Common myeloid progenitor, CD34-positive (primary cell): ENCODE data around the gene CHPT1.
"Not testable (repeated sequence)": the region's sequence is repeated elsewhere in the genome, so short reads cannot be mapped to it uniquely, and the experiment has no call there.

Source experiments
- CTCF ChIA-PET: fragments of 350-600 bp; sonication (Branson Sonifier 250); formaldehyde crosslinking; loops from one replicate; lab custom pipeline; 2021; ENCODE audit warnings: antibody characterized with exemption; lab: Charles Lee
- POLR2A ChIA-PET: fragments of 350-600 bp; sonication (Branson Sonifier 250); formaldehyde crosslinking; loops from one replicate; lab custom pipeline; 2021; ENCODE audit warnings: antibody characterized with exemption; lab: Charles Lee
- DNase-seq, 3 donors: peaks; one replicate each; pipeline versions ENCODE4 v3.0.0 to v3.0.0-alpha.2; 2013
- H3K27ac ChIP-seq, 2 experiments: 1 replicate in 1 of 2; 2 replicates in 1 of 2; pipeline ENCODE4 v1.7.0; 2013; ENCODE audit warnings: inconsistent platforms in 2 of 2, low read length in 2 of 2, mild to moderate bottlenecking in 2 of 2, low read depth in 1 of 2, moderate library complexity in 1 of 2; ENCODE audit not compliant: severe bottlenecking in 2 of 2, insufficient read depth in 1 of 2, poor library complexity in 1 of 2
- H3K27me3 ChIP-seq, 5 experiments: replicated peaks in 2 of 5; 1 replicate in 3 of 5; 2 replicates in 2 of 5; pipeline versions ENCODE4 v1.6.1 to v1.7.0; 2013; ENCODE audit warnings: low read length in 4 of 5, mild to moderate bottlenecking in 2 of 5, moderate library complexity in 2 of 5, inconsistent platforms in 1 of 5; ENCODE audit not compliant: insufficient read depth in 5 of 5, control insufficient read depth in 4 of 5
- H3K36me3 ChIP-seq, 4 experiments: 1 replicate in 2 of 4; 2 replicates in 2 of 4; pipeline versions ENCODE4 v1.6.1 to v1.7.0; 2013; ENCODE audit warnings: low read length in 3 of 4, control low read depth in 1 of 4, mild to moderate bottlenecking in 1 of 4; ENCODE audit not compliant: control insufficient read depth in 4 of 4, insufficient read depth in 4 of 4
- H3K4me1 ChIP-seq, 4 experiments: 1 replicate in 3 of 4; 2 replicates in 1 of 4; pipeline versions ENCODE4 v1.6.1 to v1.7.1; 2013; ENCODE audit warnings: low read length in 3 of 4, mild to moderate bottlenecking in 3 of 4, control low read depth in 1 of 4, inconsistent platforms in 1 of 4, moderate library complexity in 1 of 4; ENCODE audit not compliant: control insufficient read depth in 4 of 4, insufficient read depth in 4 of 4; ENCODE audit errors: control extremely low read depth in 1 of 4
- H3K4me3 ChIP-seq, 7 experiments: 1 replicate in 4 of 7; 2 replicates in 3 of 7; pipeline versions ENCODE4 v1.5.1 to v1.7.0; 2013; ENCODE audit warnings: mild to moderate bottlenecking in 7 of 7, low read length in 6 of 7, moderate library complexity in 6 of 7, inconsistent platforms in 2 of 7, low read depth in 2 of 7, control low read depth in 1 of 7; ENCODE audit not compliant: insufficient read depth in 4 of 7, control insufficient read depth in 1 of 7; ENCODE audit errors: extremely low read depth in 1 of 7
- H3K9me3 ChIP-seq, 5 experiments: 1 replicate in 4 of 5; 2 replicates in 1 of 5; pipeline versions ENCODE4 v1.6.1 to v1.7.1; 2013; ENCODE audit warnings: low read length in 4 of 5, mild to moderate bottlenecking in 2 of 5, inconsistent platforms in 1 of 5, low read depth in 1 of 5, moderate library complexity in 1 of 5; ENCODE audit not compliant: control insufficient read depth in 4 of 5, insufficient read depth in 2 of 5; ENCODE audit errors: control extremely low read depth in 1 of 5
- WGBS: methylation state at CpG from one replicate; pipeline ENCODE4 v1.1.5; 2013; ENCODE audit not compliant: insufficient coverage; 5-methylcytosine and 5-hydroxymethylcytosine counted together

CHPT1 gene

DNA sequence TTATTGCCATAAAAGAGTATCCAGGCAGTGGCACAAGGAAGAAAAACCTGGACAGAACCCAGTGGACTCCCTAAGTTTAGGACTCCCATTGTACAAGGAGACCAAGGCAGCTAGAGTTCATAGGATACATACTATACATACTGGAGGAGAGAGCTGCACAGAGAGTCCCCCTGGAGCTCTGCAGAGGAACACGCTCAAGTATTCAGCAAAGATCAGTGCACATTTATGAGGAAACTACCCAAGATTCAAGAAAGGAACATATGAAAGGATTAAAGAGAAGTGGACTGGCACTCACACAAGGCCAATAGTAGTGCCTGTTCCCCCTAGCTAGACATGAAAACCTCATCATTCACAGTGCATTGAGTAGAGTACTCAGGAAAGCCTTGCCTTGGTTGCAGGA, 43.0 kb upstream of the CHPT1 start:
- Histone ChIP-seq H3K36me3 (no peaks in the 10 kb centered on the region), H3K4me1 (no peaks in the 10 kb centered on the region), H3K4me3 (no peak overlapping the region), H3K27me3 (no peaks in the 10 kb centered on the region), H3K27ac (no peak overlapping the region), H3K9me3 (no peaks in the 10 kb centered on the region)
- WGBS: no CpG with 5 or more reads among the region's 1 CpG
- no peak for DNase-seq
- CTCF ChIA-PET: interaction anchor here (0.6 to 1.1 kb wide), 2 partner anchors 11 to 281 kb away, joined by 3 to 5 read pairs; no protein-coding TSS in a partner anchor
- POLR2A ChIA-PET: no interaction called here

DNA sequence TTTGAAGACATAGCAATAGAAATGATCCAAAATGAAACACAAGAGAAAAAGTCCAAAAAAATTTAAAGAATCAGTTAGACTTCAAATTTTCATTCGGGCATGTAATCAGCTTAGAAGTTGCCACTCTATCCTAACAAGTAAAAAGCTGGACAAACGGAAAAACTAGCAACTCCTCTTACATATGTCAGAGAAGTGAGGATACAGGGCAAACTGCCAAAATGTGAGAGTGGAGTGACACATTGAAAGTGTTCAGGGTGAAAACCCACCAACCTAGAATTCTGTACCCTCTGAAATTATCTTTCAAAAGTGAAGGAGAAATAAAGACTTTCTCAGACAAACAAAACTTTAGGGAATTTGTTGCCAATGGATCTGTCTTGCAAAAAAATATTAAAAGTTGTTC, 42.0 kb upstream of the CHPT1 start:
- CTCF ChIA-PET: no interaction called here
- POLR2A ChIA-PET: no interaction called here
- no peak for DNase-seq
- H3K27me3 ChIP-seq: no peaks in the 10 kb centered on the region
- H3K4me1 ChIP-seq: no peaks in the 10 kb centered on the region
- no CpG with 5 or more reads among the region's 2 CpGs for WGBS
- no peaks in the 10 kb centered on the region for H3K36me3 ChIP-seq
- no peak overlapping the region for H3K27ac ChIP-seq
- no peaks in the 10 kb centered on the region for H3K9me3 ChIP-seq
- no peak overlapping the region for H3K4me3 ChIP-seq

DNA sequence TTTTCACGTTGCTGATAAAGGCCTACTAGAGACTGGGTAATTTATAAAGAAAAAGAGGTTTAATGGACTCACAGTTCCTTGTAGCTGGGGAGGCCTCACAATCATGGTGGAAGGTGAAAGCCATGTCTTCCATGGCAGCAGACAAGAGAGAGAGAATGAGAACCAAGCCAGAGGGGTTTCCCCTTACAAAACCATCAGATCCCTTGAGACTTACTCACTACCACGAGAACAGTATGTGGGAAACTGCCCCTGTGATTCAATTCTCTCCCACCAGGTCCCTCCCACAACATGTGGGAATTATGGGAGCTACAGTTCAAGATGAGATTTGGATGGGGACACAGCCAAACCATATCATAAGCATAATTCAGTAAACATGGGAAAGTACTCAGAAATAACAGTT, 36.8 kb upstream of the CHPT1 start:
- H3K36me3 ChIP-seq, H3K27ac ChIP-seq, H3K9me3 ChIP-seq, H3K4me1 ChIP-seq, H3K27me3 ChIP-seq, CTCF ChIA-PET, DNase-seq, H3K4me3 ChIP-seq: not testable (repeated sequence)
- WGBS: 100% methylated on average over 1 of the region's 2 CpGs
- POLR2A ChIA-PET: interaction anchor here (0.6 kb wide), 1 partner anchor 252 kb away, joined by 4 read pairs; no protein-coding TSS in a partner anchor

DNA sequence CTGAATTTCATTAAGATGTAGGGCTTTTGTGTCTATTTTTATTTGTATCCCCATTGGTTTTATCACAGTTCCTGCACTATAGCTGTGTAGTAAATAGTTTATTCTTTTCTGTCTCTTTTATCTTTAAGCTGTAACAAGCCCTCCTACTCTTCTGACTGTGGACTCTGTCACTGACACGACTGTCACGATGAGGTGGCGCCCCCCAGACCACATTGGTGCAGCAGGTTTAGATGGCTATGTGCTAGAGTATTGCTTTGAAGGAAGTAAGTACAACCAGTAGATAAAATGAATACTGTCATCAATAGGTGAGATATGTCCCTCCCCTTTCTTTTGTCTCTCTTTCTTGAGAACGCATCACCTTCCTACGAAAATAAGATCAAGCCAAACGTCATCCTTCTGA, 34.1 kb upstream of the CHPT1 start:
- WGBS: 100% methylated on average over 1 of the region's 6 CpGs
- H3K36me3 ChIP-seq: no peaks in the 10 kb centered on the region
- POLR2A ChIA-PET: no interaction called here
- H3K9me3 ChIP-seq: no peaks in the 10 kb centered on the region
- H3K27me3 ChIP-seq: no peaks in the 10 kb centered on the region
- no peak overlapping the region for H3K4me3 ChIP-seq
- H3K4me1 ChIP-seq: no peaks in the 10 kb centered on the region
- DNase-seq: no peak
- H3K27ac ChIP-seq: no peak overlapping the region
- CTCF ChIA-PET: interaction anchor here (0.7 to 0.9 kb wide), 2 partner anchors 26 to 867 kb away, joined by 3 read pairs; no protein-coding TSS in a partner anchor

DNA sequence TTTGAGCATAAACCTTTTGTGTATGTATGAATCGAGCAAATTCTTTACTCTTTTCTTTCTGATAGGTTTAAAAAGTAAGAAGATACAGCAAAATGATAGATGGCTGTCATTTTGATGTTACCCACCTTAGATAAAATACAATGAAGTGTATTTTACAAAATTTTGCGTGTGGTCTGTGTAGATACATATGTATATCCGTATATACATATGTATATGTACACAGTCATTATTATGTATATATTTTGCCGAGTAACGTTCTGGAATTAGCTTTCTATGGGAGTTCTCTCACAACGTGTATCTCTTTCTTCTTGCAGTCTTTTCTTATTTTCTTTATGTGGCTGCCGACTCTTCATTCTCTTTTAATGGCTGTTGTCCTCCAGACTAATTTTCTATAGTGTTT, 32.4 kb upstream of the CHPT1 start:
- CTCF ChIA-PET: no interaction called here
- H3K4me3 ChIP-seq: no peak overlapping the region
- WGBS: 100% methylated on average over 1 of the region's 7 CpGs
- no peaks in the 10 kb centered on the region for H3K9me3 ChIP-seq
- no peaks in the 10 kb centered on the region for H3K27me3 ChIP-seq
- POLR2A ChIA-PET: no interaction called here
- no peaks in the 10 kb centered on the region for H3K36me3 ChIP-seq
- peaks cover 0 to 4% (median under 1%) of the 10 kb centered on the region in 4 experiments for H3K4me1 ChIP-seq
- H3K27ac ChIP-seq: no peak overlapping the region
- DNase-seq: no peak

DNA sequence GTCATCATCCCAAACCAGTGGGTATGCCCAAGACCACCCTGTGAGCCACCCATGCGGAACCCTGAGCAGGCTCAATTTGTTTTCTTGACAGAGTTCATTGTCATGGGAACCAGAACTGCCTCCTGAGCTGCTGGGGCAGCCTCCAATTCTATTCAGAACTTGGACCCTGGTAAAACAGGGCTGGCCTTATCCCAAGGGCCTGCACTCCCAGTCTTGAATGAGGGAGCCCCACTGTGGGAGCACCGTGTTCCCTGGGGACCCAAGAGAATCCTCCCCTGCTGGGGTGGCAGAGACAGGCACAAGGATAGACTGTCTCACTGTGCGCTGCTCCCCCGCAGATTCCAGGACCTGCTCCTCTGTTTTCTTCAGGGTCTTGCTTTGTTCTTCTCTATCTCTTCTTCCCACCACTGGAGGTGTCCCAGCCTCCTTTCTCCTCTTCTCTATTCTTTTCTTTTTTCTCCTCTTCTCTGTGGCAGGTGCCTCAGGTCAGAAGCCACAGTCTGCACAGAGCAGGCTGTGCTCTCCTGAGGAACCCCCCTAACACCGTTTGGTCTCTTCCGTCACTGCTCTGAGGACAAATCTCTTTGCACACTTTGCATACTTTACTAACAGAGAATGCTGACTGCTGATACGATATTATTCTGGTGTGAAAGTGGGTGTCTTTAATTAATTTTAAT, 31.2 kb upstream of the CHPT1 start:
- Histone ChIP-seq H3K9me3 (no peaks in the 10 kb centered on the region), H3K27ac (no peak overlapping the region), H3K4me1 (peaks cover 7 to 16% (median 10%) of the 10 kb centered on the region in 4 experiments), H3K36me3 (no peaks in the 10 kb centered on the region), H3K27me3 (no peaks in the 10 kb centered on the region), H3K4me3 (no peak overlapping the region)
- DNase-seq: no peak
- ChIA-PET CTCF (interaction anchor here (0.9 kb wide), 1 partner anchor 49 kb away, joined by 3 read pairs; no protein-coding TSS in a partner anchor), POLR2A (no interaction called here)
- 97% methylated on average over 4 of the region's 7 CpGs for WGBS

DNA sequence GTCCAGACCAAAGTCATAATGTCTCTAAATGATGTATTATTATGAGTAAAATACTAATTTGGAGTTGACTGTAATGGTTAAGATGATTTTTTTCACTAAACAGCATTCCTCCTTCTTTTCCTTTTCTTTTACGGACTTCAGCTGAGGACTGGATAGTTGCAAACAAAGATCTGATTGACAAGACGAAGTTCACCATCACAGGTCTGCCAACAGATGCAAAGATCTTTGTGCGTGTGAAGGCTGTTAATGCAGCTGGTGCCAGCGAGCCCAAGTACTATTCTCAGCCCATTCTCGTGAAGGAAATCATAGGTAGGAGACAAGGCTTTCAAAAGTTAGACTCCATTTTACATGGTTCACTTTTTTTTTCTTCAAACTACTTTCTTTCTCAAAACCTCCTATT, 29.8 kb upstream of the CHPT1 start:
- DNase-seq: no peak
- no peak overlapping the region for H3K27ac ChIP-seq
- H3K4me3 ChIP-seq: no peak overlapping the region
- H3K27me3 ChIP-seq: no peaks in the 10 kb centered on the region
- no peaks in the 10 kb centered on the region for H3K36me3 ChIP-seq
- H3K9me3 ChIP-seq: no peaks in the 10 kb centered on the region
- peaks cover 7 to 26% (median 17%) of the 10 kb centered on the region in 4 experiments for H3K4me1 ChIP-seq
- WGBS: 100% methylated on average over 3 of the region's 5 CpGs
- POLR2A ChIA-PET: no interaction called here
- CTCF ChIA-PET: interaction anchor here (0.8 to 1.2 kb wide), 5 partner anchors 25 to 253 kb away, joined by 3 read pairs; no protein-coding TSS in a partner anchor
